WTC11 (cell line): ENCODE data around the gene TMEM236. TPM values are rescaled to one million over a fixed set of nuclear protein-coding genes. Genes with fewer than 3 reads are reported as not detected.

Source experiments
- ATAC-seq: fragments of 200-7000 bp; cut with Tn5 transposase; 2 replicates; pipeline ENCODE4 v1.10.0; 2021; ENCODE audit warnings: mild to moderate bottlenecking, moderate library complexity
- CTCF ChIA-PET: fragments of 300-600 bp; sonication (Branson Sonifier 250); formaldehyde crosslinking; loops from one replicate; lab custom pipeline; 2021; ENCODE audit warnings: antibody characterized with exemption; lab: Charles Lee
- POLR2A ChIA-PET: fragments of 350-600 bp; sonication (Branson Sonifier 250); formaldehyde crosslinking; loops from one replicate; lab custom pipeline; 2021; ENCODE audit warnings: antibody characterized with exemption; lab: Charles Lee
- DNase-seq: peaks from one replicate; pipeline ENCODE4 v3.0.0; 2021; ENCODE audit warnings: low spot score
- H3K27ac Mint-ChIP-seq: 2 replicates; pipeline ENCODE4 v1.8.0; 2021; ENCODE audit warnings: mixed read lengths
- H3K27me3 Mint-ChIP-seq: 2 replicates; pipeline ENCODE4 v1.8.0; 2021; ENCODE audit warnings: low read depth, mild to moderate bottlenecking, moderate library complexity, mixed read lengths
- H3K36me3 Mint-ChIP-seq: 2 replicates; pipeline ENCODE4 v1.8.0; 2021; ENCODE audit warnings: mixed read lengths
- H3K4me1 Mint-ChIP-seq: 2 replicates; pipeline ENCODE4 v1.8.0; 2022; ENCODE audit warnings: mixed read lengths
- H3K4me3 Mint-ChIP-seq: 2 replicates; pipeline ENCODE4 v1.8.0; 2021; ENCODE audit warnings: mild to moderate bottlenecking, moderate library complexity, mixed read lengths
- H3K9me3 Mint-ChIP-seq: 2 replicates; pipeline ENCODE4 v1.8.0; 2021; ENCODE audit warnings: mixed read lengths
- ATF1 ChIP-seq: sonication (generic); formaldehyde crosslinking; IDR thresholded peaks from 2 replicates; pipeline ENCODE4 v1.8.1; 2023; ENCODE audit warnings: mild to moderate bottlenecking, moderate library complexity, missing genetic modification reagents
- CBFB ChIP-seq: sonication (generic); formaldehyde crosslinking; IDR thresholded peaks from 2 replicates; pipeline ENCODE4 v1.8.1; 2022; ENCODE audit warnings: mild to moderate bottlenecking, low read depth, missing genetic modification reagents
- FOXJ3 ChIP-seq: sonication (generic); formaldehyde crosslinking; IDR thresholded peaks from 2 replicates; pipeline ENCODE4 v1.9.0; 2021; ENCODE audit warnings: missing genetic modification reagents, mild to moderate bottlenecking, borderline replicate concordance
- GTF2I ChIP-seq: fragments of 250-450 bp; sonication (Bioruptor Pico); conservative IDR thresholded peaks from 2 replicates; pipeline ENCODE4 v1.4.0; 2021; ENCODE audit warnings: mild to moderate bottlenecking
- JAZF1 ChIP-seq: fragments of 250-450 bp; sonication (Bioruptor Pico); IDR thresholded peaks from 2 replicates; pipeline ENCODE4 v1.9.0; 2021; ENCODE audit warnings: moderate library complexity, mild to moderate bottlenecking, inconsistent platforms
- NR3C1 ChIP-seq: sonication (generic); formaldehyde crosslinking; conservative IDR thresholded peaks from 2 replicates; pipeline ENCODE4 v1.8.1; 2023; ENCODE audit warnings: low read depth, mild to moderate bottlenecking, missing genetic modification reagents
- SP1 ChIP-seq: sonication (generic); formaldehyde crosslinking; conservative IDR thresholded peaks from 2 replicates; pipeline ENCODE4 v1.8.1; 2022; ENCODE audit warnings: missing genetic modification reagents
- TP53 ChIP-seq: sonication (generic); formaldehyde crosslinking; IDR thresholded peaks from 2 replicates; pipeline ENCODE4 v1.8.1; 2023; ENCODE audit warnings: mild to moderate bottlenecking, missing genetic modification reagents
- ZBTB21 ChIP-seq: sonication (generic); formaldehyde crosslinking; IDR thresholded peaks from 2 replicates; pipeline ENCODE4 v1.8.1; 2023; ENCODE audit warnings: mild to moderate bottlenecking, missing genetic modification reagents, borderline replicate concordance
- ZNF263 ChIP-seq: sonication (generic); formaldehyde crosslinking; IDR thresholded peaks from 2 replicates; pipeline ENCODE4 v1.8.1; 2022; ENCODE audit warnings: low read depth, mild to moderate bottlenecking, moderate library complexity, missing genetic modification reagents
- ZNF317 ChIP-seq: sonication (generic); formaldehyde crosslinking; IDR thresholded peaks from 2 replicates; pipeline ENCODE4 v1.8.1; 2023; ENCODE audit warnings: low read depth, mild to moderate bottlenecking, moderate library complexity, missing genetic modification reagents, borderline replicate concordance
- total RNA-seq: library from RNA; stranded (reverse); gene quantifications from 3 replicates; pipeline ENCODE4 v1.2.3, GENCODE V29; 2021
- TF ChIP-seq, protein P1 (sequence below): sonication (generic); formaldehyde crosslinking; IDR thresholded peaks from 2 replicates; pipeline ENCODE4 v1.8.1; 2023; ENCODE audit warnings: mild to moderate bottlenecking, missing genetic modification reagents, moderate library complexity
- TF ChIP-seq, protein P2 (sequence below): sonication (generic); formaldehyde crosslinking; IDR thresholded peaks from 2 replicates; pipeline ENCODE4 v1.8.1; 2023; ENCODE audit warnings: mild to moderate bottlenecking, missing genetic modification reagents, moderate library complexity
- TF ChIP-seq, protein P3 (sequence below): sonication (generic); formaldehyde crosslinking; IDR thresholded peaks from 2 replicates; pipeline ENCODE4 v1.8.0; 2022; ENCODE audit warnings: mild to moderate bottlenecking, missing genetic modification reagents
- TF ChIP-seq, protein P4 (sequence below): sonication (generic); formaldehyde crosslinking; IDR thresholded peaks from 2 replicates; pipeline ENCODE4 v1.8.1; 2022; ENCODE audit warnings: low read depth, missing genetic modification reagents, borderline replicate concordance
- TF ChIP-seq, protein P5 (sequence below): sonication (generic); formaldehyde crosslinking; IDR thresholded peaks from 2 replicates; pipeline ENCODE4 v1.8.1; 2023; ENCODE audit warnings: mild to moderate bottlenecking, missing genetic modification reagents

TMEM236 gene
- total RNA-seq, 1 experiment from 2014 or later, result 0.04 TPM

DNA sequence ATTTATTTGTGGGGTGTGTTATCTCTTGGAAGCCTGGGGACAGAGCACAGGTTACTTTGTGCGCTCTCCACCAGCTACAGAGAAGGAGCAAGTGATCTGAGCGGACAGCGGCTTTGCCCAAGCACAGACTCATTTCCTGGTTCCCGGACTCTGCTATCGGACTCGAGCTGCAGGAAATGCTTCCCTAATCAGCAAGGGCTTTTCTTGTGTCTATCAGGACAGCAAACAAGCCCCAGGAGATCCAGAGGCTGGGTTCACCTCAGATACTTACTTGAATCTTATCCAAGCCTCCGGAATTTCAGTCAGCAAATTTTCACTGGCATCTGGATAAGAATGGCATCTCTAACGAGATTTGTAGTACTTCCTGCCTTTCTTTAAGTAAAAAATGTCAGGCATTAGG is 84.9 kb downstream of the TMEM236 start:
- ATAC-seq, result peak; percentile 86
- POLR2A ChIA-PET, result no interaction called here
- H3K27ac Mint-ChIP-seq, result peak overlapping the region; percentile 72
- H3K4me3 Mint-ChIP-seq, result no peak overlapping the region
- CTCF ChIA-PET, result interaction anchor here (0.8 to 1.8 kb wide), 4 partner anchors 10 to 380 kb away, joined by 3 to 8 read pairs (median 4); no protein-coding TSS in a partner anchor
- peak; percentile 15 for DNase-seq
- H3K27me3 Mint-ChIP-seq, result no peaks in the 10 kb centered on the region
- peaks cover 10% of the 10 kb centered on the region for H3K4me1 Mint-ChIP-seq
- TF ChIP-seq, protein P1, sequence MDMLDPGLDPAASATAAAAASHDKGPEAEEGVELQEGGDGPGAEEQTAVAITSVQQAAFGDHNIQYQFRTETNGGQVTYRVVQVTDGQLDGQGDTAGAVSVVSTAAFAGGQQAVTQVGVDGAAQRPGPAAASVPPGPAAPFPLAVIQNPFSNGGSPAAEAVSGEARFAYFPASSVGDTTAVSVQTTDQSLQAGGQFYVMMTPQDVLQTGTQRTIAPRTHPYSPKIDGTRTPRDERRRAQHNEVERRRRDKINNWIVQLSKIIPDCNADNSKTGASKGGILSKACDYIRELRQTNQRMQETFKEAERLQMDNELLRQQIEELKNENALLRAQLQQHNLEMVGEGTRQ, result no peak
- TF ChIP-seq SP1 (CRISPR knock-in tag), result no peak
- no peak for TF ChIP-seq ZNF263 (CRISPR knock-in tag)
- TF ChIP-seq, protein P2, sequence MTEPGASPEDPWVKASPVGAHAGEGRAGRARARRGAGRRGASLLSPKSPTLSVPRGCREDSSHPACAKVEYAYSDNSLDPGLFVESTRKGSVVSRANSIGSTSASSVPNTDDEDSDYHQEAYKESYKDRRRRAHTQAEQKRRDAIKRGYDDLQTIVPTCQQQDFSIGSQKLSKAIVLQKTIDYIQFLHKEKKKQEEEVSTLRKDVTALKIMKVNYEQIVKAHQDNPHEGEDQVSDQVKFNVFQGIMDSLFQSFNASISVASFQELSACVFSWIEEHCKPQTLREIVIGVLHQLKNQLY (CRISPR knock-in tag), result no peak
- TF ChIP-seq, all 79 proteins: peak for 0
- Mint-ChIP-seq H3K9me3 (no peaks in the 10 kb centered on the region), H3K36me3 (no peaks in the 10 kb centered on the region)

DNA sequence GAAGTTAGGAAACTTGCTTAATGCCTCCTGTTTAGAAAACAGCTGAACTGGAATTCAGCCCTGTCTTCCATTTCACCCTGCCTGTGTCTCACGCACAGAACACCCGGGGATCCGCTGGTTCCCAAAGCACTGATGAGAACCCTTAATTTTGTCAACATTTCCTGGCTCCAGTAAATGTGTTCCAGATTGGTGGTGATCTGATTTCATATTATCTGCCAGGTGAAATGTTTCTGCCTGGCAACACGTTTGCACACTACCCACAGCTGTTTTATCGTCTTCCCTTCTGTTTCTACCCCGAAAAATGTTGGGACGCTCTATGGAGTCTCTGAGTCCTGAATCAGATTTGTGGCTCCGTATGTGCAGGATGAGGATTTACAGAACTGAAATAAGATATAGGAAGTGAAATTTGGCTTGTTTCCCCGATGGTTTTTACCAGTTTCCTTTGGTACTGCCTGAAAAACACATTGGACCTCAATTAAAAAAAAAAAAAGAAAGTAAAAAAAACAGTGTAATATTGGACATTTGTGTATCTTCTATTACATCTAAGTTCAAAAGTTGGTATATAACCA is 86.2 kb downstream of the TMEM236 start:
- ChIA-PET POLR2A (no interaction called here), CTCF (interaction anchor here (0.9 to 1.8 kb wide), 4 partner anchors 10 to 462 kb away, joined by 3 to 8 read pairs (median 4); no protein-coding TSS in a partner anchor)
- DNase-seq, result no peak
- Mint-ChIP-seq H3K27ac (no peak overlapping the region), H3K9me3 (no peaks in the 10 kb centered on the region), H3K4me1 (peaks cover 10% of the 10 kb centered on the region), H3K27me3 (no peaks in the 10 kb centered on the region), H3K4me3 (no peak overlapping the region), H3K36me3 (no peaks in the 10 kb centered on the region)
- ATAC-seq, result no peak
- TF ChIP-seq TP53 (CRISPR knock-in tag), result no peak

DNA sequence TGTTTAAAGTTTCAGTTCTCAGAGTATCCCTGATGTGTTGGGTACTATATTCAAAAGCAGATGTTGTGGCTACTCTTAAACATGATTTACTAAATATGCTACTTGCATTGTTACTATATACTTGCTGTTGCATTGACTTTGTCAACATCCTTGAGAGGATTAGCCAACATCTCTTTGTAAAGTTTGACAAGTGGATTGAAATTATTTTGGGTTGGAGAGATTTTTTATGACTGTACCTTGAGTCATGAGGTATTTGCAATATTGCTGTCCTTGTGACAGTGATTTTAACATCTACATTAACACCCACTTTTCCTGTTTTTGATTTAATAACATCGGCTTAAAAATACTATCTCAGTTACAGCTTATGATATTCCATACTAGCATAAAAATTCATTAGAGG is 89.0 kb downstream of the TMEM236 start:
- TF ChIP-seq FOXJ3 (CRISPR knock-in tag), result no peak
- DNase-seq (no peak), ATAC-seq (no peak)
- Mint-ChIP-seq H3K9me3 (no peaks in the 10 kb centered on the region), H3K36me3 (no peaks in the 10 kb centered on the region), H3K27me3 (no peaks in the 10 kb centered on the region), H3K4me1 (peaks cover 10% of the 10 kb centered on the region), H3K27ac (no peak overlapping the region), H3K4me3 (no peak overlapping the region)
- CTCF ChIA-PET, result no interaction called here
- POLR2A ChIA-PET, result no interaction called here

DNA sequence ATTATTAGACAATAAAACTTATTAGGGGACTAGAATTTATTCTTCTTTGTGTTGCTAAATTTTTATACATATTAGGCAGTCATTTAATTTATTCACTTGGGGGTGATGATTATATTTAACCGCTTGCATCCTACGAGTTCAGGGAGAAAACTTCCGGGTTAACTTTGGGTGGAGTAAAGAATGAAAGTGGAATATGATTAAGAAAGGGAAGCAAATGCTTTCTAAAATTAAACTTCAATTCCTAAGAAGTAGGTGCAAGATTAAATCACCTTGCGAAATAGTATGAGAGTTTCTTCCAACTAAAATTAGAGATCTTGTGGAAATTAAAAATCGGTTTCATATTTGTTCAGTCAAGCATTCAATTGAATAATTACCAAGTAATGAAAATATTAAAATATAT is 90.6 kb downstream of the TMEM236 start:
- 0 out of 2 replicates have a peak, but pooled peaks cover 2% of the 10 kb centered on the region for H3K4me1 Mint-ChIP-seq
- no peak for TF ChIP-seq TP53 (CRISPR knock-in tag)
- CTCF ChIA-PET, result no interaction called here
- DNase-seq, result no peak
- ATAC-seq, result no peak
- H3K36me3 Mint-ChIP-seq, result no peaks in the 10 kb centered on the region
- no peak overlapping the region for H3K27ac Mint-ChIP-seq
- no peaks in the 10 kb centered on the region for H3K27me3 Mint-ChIP-seq
- no peak overlapping the region for H3K4me3 Mint-ChIP-seq
- no peaks in the 10 kb centered on the region for H3K9me3 Mint-ChIP-seq
- POLR2A ChIA-PET, result no interaction called here

- H3K27ac Mint-ChIP-seq, result no peak overlapping the region
- ATAC-seq (peak; percentile 26; the same call in 1 of the 2 replicates), DNase-seq (no peak)
- no peak overlapping the region for H3K4me3 Mint-ChIP-seq
- no peaks in the 10 kb centered on the region for H3K9me3 Mint-ChIP-seq
- peaks cover 12% of the 10 kb centered on the region for H3K4me1 Mint-ChIP-seq
- no peaks in the 10 kb centered on the region for H3K27me3 Mint-ChIP-seq
- no peaks in the 10 kb centered on the region for H3K36me3 Mint-ChIP-seq
- ChIA-PET CTCF (interaction anchor here (0.6 to 1.6 kb wide), 10 partner anchors 9 to 486 kb away, joined by 3 to 14 read pairs (median 4); no protein-coding TSS in a partner anchor), POLR2A (no interaction called here)
- TF ChIP-seq ATF1 (CRISPR knock-in tag), result no peak
- TF ChIP-seq CBFB, result no peak
- no peak for TF ChIP-seq NR3C1 (CRISPR knock-in tag)
- TF ChIP-seq, protein P3, sequence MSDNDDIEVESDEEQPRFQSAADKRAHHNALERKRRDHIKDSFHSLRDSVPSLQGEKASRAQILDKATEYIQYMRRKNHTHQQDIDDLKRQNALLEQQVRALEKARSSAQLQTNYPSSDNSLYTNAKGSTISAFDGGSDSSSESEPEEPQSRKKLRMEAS (CRISPR knock-in tag), result no peak
- TF ChIP-seq ZBTB21 (CRISPR knock-in tag), result no peak
- no peak for TF ChIP-seq ZNF263 (CRISPR knock-in tag)
- no peak for TF ChIP-seq GTF2I (CRISPR knock-in tag)
- TF ChIP-seq, protein P4, sequence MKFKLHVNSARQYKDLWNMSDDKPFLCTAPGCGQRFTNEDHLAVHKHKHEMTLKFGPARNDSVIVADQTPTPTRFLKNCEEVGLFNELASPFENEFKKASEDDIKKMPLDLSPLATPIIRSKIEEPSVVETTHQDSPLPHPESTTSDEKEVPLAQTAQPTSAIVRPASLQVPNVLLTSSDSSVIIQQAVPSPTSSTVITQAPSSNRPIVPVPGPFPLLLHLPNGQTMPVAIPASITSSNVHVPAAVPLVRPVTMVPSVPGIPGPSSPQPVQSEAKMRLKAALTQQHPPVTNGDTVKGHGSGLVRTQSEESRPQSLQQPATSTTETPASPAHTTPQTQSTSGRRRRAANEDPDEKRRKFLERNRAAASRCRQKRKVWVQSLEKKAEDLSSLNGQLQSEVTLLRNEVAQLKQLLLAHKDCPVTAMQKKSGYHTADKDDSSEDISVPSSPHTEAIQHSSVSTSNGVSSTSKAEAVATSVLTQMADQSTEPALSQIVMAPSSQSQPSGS, result no peak
- TF ChIP-seq FOXJ3 (CRISPR knock-in tag), result no peak
- no peak for TF ChIP-seq JAZF1 (CRISPR knock-in tag)
- TF ChIP-seq, protein P5, sequence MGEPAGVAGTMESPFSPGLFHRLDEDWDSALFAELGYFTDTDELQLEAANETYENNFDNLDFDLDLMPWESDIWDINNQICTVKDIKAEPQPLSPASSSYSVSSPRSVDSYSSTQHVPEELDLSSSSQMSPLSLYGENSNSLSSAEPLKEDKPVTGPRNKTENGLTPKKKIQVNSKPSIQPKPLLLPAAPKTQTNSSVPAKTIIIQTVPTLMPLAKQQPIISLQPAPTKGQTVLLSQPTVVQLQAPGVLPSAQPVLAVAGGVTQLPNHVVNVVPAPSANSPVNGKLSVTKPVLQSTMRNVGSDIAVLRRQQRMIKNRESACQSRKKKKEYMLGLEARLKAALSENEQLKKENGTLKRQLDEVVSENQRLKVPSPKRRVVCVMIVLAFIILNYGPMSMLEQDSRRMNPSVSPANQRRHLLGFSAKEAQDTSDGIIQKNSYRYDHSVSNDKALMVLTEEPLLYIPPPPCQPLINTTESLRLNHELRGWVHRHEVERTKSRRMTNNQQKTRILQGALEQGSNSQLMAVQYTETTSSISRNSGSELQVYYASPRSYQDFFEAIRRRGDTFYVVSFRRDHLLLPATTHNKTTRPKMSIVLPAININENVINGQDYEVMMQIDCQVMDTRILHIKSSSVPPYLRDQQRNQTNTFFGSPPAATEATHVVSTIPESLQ, result no peak
- no peak for TF ChIP-seq ZNF317 (CRISPR knock-in tag)
These were observed 95.7 kb downstream of the TMEM236 start for GRCh38 chr10:17847585-17848296.
